ENCODE data around the gene COMMD8.

- TF ChIP-seq, protein P1, sequence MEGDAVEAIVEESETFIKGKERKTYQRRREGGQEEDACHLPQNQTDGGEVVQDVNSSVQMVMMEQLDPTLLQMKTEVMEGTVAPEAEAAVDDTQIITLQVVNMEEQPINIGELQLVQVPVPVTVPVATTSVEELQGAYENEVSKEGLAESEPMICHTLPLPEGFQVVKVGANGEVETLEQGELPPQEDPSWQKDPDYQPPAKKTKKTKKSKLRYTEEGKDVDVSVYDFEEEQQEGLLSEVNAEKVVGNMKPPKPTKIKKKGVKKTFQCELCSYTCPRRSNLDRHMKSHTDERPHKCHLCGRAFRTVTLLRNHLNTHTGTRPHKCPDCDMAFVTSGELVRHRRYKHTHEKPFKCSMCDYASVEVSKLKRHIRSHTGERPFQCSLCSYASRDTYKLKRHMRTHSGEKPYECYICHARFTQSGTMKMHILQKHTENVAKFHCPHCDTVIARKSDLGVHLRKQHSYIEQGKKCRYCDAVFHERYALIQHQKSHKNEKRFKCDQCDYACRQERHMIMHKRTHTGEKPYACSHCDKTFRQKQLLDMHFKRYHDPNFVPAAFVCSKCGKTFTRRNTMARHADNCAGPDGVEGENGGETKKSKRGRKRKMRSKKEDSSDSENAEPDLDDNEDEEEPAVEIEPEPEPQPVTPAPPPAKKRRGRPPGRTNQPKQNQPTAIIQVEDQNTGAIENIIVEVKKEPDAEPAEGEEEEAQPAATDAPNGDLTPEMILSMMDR (IDR thresholded peaks at IDR 0.05 in 8 of 11, conservative IDR thresholded peaks at IDR 0.05 in 3 of 11) = no peak
- no peak for TF ChIP-seq POLR2AphosphoS5 (IDR thresholded peaks at IDR 0.05)
- no peak for TF ChIP-seq POLR2A (IDR thresholded peaks at IDR 0.05)
Measured at GRCh38 chr4:47499700-47500099, 36.2 kb upstream of the COMMD8 start.

Data from spleen (tissue), 7 donors.